ENCODE results near the gene EHF.

EHF gene

GRCh38 chr11:34613015-34613414 is 7.9 kb upstream of the EHF start:
- no peaks in the 10 kb centered on the region for H3K36me3 ChIP-seq (ENCODE audit: low read depth)
- ATAC-seq (ENCODE audit: low read depth): no peak
- H3K4me3 ChIP-seq (ENCODE audit: severe bottlenecking): no peak overlapping the region
- TF ChIP-seq CTCF (IDR thresholded peaks at IDR 0.05; ENCODE audit: poor library complexity, severe bottlenecking): no peak
- H3K27me3 ChIP-seq (ENCODE audit: insufficient read depth, poor library complexity, severe bottlenecking): no peaks in the 10 kb centered on the region
- DNase-seq (ENCODE audit: low spot score): no peak
- H3K27ac ChIP-seq (ENCODE audit: poor library complexity, severe bottlenecking): no peak overlapping the region
- no peaks in the 10 kb centered on the region for H3K4me1 ChIP-seq (ENCODE audit: insufficient read depth, poor library complexity, severe bottlenecking)
- no peaks in the 10 kb centered on the region for H3K9me3 ChIP-seq (ENCODE audit: severe bottlenecking)

GRCh38 chr11:34613552-34614056 is 7.3 kb upstream of the EHF start:
- Histone ChIP-seq H3K27ac (ENCODE audit: poor library complexity, severe bottlenecking) (no peak overlapping the region), H3K36me3 (ENCODE audit: low read depth) (no peaks in the 10 kb centered on the region), H3K4me1 (ENCODE audit: insufficient read depth, poor library complexity, severe bottlenecking) (no peaks in the 10 kb centered on the region), H3K27me3 (ENCODE audit: insufficient read depth, poor library complexity, severe bottlenecking) (no peaks in the 10 kb centered on the region), H3K9me3 (ENCODE audit: severe bottlenecking) (no peaks in the 10 kb centered on the region), H3K4me3 (ENCODE audit: severe bottlenecking) (no peak overlapping the region)
- ATAC-seq (ENCODE audit: low read depth) (no peak), DNase-seq (ENCODE audit: low spot score) (no peak)
- TF ChIP-seq CTCF (IDR thresholded peaks at IDR 0.05; ENCODE audit: poor library complexity, severe bottlenecking): no peak

GRCh38 chr11:34614344-34615104 is 6.4 kb upstream of the EHF start:
- DNase-seq (ENCODE audit: low spot score) (no peak), ATAC-seq (ENCODE audit: low read depth) (no peak)
- Histone ChIP-seq H3K36me3 (ENCODE audit: low read depth) (no peaks in the 10 kb centered on the region), H3K27ac (ENCODE audit: poor library complexity, severe bottlenecking) (no peak overlapping the region), H3K9me3 (ENCODE audit: severe bottlenecking) (no peaks in the 10 kb centered on the region), H3K27me3 (ENCODE audit: insufficient read depth, poor library complexity, severe bottlenecking) (no peaks in the 10 kb centered on the region), H3K4me1 (ENCODE audit: insufficient read depth, poor library complexity, severe bottlenecking) (no peaks in the 10 kb centered on the region), H3K4me3 (ENCODE audit: severe bottlenecking) (no peak overlapping the region)
- no peak for TF ChIP-seq CTCF (IDR thresholded peaks at IDR 0.05; ENCODE audit: poor library complexity, severe bottlenecking)

GRCh38 chr11:34616086-34616485 is 4.8 kb upstream of the EHF start:
- Histone ChIP-seq H3K36me3 (ENCODE audit: low read depth) (no peaks in the 10 kb centered on the region), H3K27ac (ENCODE audit: poor library complexity, severe bottlenecking) (no peak overlapping the region), H3K4me3 (ENCODE audit: severe bottlenecking) (no peak overlapping the region), H3K4me1 (ENCODE audit: insufficient read depth, poor library complexity, severe bottlenecking) (peaks cover 9% of the 10 kb centered on the region), H3K9me3 (ENCODE audit: severe bottlenecking) (no peaks in the 10 kb centered on the region), H3K27me3 (ENCODE audit: insufficient read depth, poor library complexity, severe bottlenecking) (no peaks in the 10 kb centered on the region)
- no peak for DNase-seq (ENCODE audit: low spot score)
- no peak for ATAC-seq (ENCODE audit: low read depth)
- TF ChIP-seq CTCF (IDR thresholded peaks at IDR 0.05; ENCODE audit: poor library complexity, severe bottlenecking): no peak
